Cardiac septum (tissue), 1 donor: Measurements from ENCODE around the gene ZNF480. TPM values are rescaled to one million over a fixed set of nuclear protein-coding genes. Genes with fewer than 3 reads are reported as not detected.
A peak's percentile ranks its signal among the peaks of the same experiment; 100 is the strongest.
"Not testable (repeated sequence)": the region's sequence is repeated elsewhere in the genome, so short reads cannot be mapped to it uniquely, and the experiment has no call there.

ENCODE experiments used
- DNase-seq: peaks from one replicate; pipeline ENCODE4 v3.0.0-alpha.2; 2020; ENCODE audit warnings: low spot score
- intact Hi-C: fragments of 100-400 bp; cut with DNase I; formaldehyde crosslinking; loops from one replicate; pipeline ENCODE4 v1.14.0; 2022
- long read RNA-seq: library from polyadenylated mRNA; unstranded; transcript quantifications from one replicate; pipeline ENCODE4 v2.0.0, GENCODE V29; 2021
- total RNA-seq: library from RNA; stranded (reverse); fragmentation: NEBNext Ultra II Directional; extraction: Animal tissue kit (Norgen Biotek cat#: 25700); gene quantifications from one replicate; pipeline ENCODE4 v1.2.1, GENCODE V29; 2021
- donor health status: DM: no; HTN: no; CAD: no.

Gene ZNF480
- 13.0 TPM for total RNA-seq
- long read RNA-seq, full-length matches to known transcripts: 1 of 5 reads
- long read RNA-seq, partial matches to known transcripts: 0 of 5 reads
- long read RNA-seq, other reads (novel, unspliced or antisense): 4 of 5 reads

DNA sequence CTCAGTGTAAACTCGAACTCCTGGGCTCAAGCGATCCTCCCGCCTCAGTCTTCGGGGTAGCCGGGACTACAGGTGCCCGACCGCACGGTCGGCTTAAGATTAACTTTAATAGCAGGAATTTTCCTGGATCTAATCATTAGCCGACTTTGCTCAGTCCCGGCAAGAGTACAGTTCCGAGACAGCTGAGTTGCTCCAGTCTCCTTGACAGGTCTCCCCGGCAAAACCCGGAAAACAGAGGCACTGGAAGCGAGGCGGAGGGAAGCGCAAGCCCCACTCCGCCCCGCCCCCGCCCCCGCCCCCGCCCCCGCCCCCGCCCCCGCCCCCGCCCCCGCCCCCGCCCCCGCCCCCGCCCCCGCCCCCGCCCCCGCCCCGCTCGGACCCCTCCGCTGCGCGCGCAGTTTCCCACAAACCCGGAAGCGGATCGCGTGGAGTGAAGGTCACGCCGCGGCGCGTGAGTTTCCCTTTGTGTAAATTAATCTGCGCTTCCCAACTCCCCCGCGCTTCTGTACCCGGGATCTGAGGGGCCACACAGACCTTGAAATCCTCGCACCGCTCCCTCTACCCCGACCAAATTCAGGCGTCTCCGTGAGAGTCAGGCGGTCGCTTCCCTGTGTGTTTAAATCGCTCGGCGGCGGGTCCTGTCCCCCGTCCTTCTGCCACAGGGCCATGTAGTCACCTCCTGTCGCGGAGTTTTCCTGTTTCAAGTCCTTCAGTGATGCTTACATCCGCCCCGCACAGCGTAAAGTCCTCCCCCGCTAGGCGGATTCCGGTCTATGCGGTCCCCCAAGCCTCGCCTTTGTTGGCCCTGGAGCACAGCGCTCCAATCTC lies at the start of gene ZNF480:
Gene ZNF480, plus strand, starts transcription at position 397 of the 828 bp plus-strand sequence. CDS start 3,244 bp downstream, outside the sequence.
- intact Hi-C loops: no loop called here
- DNase-seq: peak; percentile 93

DNA sequence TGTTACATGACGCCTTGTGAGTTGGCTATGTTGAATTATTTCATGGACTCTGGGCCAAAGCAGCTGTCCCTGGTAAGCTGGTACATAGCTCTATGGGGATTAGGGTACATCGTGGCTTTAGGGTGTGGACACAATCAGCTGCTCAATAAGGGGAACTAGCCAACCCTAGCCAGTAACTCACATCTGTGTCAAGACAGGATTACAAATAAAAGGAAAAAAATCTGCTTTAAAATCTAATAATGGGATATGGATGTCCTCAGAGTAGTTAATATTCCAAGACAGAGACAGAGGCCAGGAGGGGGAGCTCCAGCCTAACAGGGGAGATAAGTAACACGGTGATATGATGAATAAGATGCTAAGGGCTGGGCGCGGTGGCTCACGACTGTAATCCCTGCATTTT lies 48.7 kb upstream of the ZNF480 start:
- intact Hi-C loops: no loop called here
- DNase-seq: no peak

DNA sequence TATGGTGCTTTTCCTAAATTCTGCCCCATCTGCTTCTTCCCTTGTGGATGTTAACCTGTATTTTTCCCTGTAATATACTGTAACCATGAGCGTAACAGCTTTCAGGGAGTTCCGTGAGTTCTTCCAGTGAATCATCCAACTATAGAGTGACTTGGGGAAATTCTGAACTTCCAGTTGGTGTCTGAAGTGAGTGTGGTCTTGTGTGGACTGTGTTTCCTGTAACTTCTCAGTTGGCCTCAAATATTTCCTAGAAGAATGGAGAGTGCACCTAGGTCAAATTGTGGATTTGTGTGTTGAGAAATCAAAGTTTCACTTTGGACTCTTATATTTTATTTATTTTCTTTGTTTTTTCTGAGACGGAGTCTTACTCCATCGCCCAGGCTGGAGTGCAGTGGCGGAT lies 38.5 kb upstream of the ZNF480 start:
- no peak for DNase-seq
- intact Hi-C loops: no loop called here

DNA sequence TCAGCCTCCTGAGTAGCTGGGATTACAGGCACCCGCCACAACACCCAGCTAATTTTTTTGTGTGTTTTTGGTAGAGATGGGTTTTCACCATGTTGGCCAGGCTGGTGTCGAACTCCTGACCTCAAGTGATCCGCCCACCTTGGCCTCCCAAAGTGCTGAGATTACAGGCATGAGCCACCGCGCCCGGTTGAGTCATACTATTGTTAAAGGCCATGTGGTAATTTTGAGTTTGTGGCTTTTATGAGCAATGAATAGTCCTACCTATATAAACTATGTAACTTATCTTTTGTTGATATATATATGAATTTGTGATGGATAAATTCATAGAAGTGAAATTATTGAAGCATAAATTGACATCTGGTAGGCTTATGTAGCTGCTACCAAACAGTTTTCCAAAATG lies 31.4 kb upstream of the ZNF480 start:
- intact Hi-C loops: loop anchor here (10.0 kb wide), 1 partner anchor 479 kb away; no protein-coding TSS in a partner anchor
- DNase-seq: not testable (repeated sequence)

DNA sequence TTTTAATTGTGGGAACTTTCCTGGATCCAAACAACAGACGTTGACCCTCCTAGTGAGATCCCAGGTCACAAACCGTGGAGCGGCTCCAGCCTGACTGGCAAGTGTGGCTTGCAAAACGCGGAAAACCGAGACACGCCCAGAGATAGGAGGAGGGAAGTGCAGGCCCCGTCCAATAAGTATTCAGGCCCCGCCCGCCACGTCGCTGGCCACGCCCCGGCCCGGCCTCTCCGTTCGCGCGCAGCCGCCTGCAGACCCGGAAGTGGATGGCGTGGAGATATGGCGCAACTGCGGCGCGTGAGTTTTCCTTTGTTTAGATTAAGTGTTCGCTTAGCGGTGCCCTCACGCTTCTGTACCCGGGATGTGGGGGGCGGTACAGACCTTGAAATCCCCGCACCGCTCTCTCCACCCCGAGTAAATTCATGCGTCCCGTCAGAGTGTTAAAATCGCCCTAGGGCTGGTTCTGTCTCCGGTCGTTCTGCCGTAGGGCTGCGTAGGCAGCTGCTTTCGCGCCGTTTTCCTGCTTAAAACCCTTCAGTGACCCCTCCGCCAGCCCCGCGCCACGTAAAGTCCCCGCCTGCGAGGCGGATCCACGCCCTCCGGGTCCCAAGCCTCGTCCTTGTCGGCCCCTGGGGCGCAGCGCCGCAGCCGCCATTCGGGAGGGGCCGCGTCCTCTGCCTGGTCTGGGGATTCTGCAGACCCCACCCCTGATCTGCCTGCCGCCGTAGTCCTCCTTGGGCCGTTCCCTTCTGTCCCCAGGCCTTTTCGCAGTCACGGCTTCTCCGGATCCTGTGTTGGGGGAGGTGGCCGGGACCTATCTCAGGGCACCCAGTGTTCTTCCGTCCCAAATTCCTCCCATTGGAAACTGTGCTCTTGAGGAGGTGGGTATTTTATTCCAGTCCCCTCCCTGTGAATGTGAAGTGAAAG lies 27.4 kb upstream of the ZNF480 start, which contains the start of gene ZNF766:
Gene ZNF766, plus strand, starts transcription at position 250 of the 924 bp plus-strand sequence. Its CDS starts 27 bp downstream, at position 277.
- DNase-seq: peak; percentile 98
- intact Hi-C loops: loop anchor here (10.0 kb wide), 1 partner anchor 475 kb away; no protein-coding TSS in a partner anchor

DNA sequence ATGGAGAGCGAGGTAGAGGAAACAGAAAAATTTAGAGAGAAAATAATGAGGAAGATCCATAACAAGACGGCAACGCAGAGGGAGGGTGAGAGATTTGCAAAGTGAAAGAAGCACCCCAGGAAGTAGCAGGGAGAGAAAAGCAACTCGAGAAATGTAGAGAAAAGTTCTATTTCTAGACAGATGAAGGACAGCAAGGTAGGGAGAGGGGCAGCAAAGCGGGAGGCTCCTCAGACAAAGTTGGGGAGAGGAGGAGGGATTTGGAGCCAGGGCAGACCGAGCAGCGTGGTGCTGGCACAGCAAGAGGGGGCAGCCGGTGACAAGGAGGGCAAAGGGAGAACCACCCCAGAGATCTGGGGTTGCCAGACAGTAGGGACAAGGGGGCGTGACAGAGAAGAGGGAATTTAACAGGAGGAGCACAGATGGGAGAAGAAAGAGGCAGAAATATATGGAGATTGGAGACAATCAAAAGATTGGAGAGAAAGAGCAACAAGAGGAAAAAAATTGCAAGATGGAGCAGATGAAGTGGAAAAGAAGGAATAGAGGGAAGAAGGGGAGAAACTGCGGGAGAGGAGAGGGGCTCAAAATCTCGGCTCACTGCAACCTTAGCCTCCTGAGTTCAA lies 26.6 kb upstream of the ZNF480 start:
- intact Hi-C loops: no loop called here
- DNase-seq: no peak

DNA sequence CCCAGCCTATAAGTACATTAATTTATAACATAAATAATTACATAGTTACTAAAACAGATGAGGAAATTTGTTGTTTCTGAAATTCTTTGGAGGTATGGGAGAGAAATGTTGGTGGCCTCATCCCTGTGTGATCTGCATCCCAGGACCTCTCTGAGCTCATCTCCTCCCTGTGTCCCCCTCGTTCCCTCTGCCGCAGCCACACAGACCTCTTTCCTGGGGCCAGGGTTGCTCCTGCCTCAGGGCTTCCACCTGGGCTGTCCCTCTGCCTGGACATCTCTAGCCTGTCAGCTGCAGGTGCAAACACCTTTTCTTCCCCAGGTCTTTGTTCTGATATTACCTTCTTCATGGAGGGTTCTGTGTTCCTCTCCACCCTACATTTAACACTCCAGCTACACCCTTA lies 23.7 kb upstream of the ZNF480 start:
- no peak for DNase-seq
- intact Hi-C loops: no loop called here

DNA sequence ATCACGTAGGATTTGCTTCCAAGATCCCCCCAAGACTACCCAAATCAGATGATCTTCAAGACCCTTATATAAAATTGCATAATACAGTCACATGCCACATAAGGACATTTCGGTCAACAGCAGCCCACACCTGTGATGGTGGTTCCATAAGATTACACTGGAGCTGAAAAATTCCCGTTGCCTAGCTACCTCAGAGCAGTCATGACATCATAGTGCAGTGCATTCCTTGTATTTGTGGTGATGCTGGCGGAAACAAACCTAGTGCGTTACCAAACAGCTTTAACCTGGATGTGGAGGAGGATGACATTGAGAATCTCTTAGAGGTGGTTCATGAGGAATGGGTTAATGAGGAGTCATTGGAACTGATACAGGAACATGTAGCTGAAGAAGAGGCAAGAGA lies 22.8 kb upstream of the ZNF480 start:
- intact Hi-C loops: no loop called here
- no peak for DNase-seq

DNA sequence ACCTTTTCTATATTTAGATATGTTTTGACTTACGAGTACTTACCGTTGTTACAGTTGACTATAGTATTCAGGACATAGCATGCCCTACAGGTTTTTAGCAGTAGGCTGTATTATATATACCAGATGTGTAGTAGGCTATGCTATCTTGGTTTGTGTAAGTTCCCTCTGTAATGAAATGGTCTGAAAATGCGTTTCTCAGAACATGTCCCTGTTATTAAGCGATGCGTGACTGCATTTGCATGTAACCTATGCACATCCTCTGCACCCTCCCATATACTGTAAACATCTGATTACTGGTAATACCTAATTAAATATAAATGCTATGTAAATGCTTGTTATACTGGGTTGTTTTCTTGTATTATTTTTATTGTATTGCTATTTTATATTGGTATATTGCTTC lies 21.0 kb upstream of the ZNF480 start:
- intact Hi-C loops: no loop called here
- no peak for DNase-seq

DNA sequence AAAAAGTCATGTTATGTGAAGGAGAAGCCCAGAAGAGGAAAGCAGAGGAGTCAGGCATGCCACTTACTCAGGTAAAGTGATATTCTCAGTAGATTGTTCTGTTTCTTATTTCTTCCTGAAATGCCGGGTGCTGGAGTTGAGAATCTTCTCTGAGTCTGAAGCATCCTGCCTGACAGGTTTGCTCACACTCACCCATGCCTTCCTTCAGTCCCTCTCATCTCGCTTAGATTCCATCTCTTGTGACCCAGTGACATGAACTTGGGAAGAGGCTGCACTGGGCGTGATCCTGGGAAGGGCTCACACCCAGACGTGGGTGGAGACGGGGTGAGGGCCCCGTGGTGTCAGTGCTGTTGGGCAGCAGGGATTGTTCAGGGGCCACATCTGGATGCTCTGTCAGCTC lies 19.5 kb upstream of the ZNF480 start:
- intact Hi-C loops: no loop called here
- DNase-seq: no peak

DNA sequence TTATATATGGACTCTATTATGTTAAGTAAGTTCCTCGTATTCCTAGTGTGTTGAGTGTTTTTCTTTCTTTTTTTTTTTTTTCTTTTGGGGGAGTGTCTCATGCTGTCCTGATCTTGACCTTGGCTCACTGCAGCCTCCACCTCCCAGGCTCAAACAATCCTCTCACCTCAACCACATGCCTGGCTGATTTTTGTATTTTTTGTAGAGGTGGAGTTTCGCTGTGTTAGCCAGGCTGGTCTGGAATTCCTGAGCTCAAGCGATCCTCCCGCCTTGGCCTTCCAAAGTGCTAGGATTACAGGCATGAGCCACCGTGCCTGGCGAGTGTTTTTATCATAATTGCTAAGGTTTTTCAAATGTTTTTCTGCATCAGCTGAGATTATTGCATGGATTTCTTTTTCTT lies 10.7 kb upstream of the ZNF480 start:
- intact Hi-C loops: no loop called here
- no peak for DNase-seq

DNA sequence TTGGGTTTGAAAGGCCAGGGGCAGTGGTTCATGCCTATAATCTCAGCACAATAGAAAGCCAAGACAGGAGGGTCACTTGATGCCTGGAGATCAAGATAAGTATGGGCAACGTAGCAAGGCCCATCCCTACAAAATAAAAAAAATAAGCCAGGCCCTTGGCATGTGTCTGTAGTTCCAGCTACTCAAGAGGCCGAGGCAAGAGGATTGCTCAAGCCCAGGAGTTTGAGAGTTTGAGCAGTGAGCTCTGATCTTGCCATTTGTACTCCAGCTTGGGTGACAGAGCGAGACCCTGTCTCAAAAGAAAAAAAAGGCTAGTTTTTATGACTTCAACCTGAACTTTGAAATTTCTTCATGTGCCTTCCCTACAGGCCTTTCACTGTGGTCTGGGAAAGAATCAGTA lies 5.2 kb upstream of the ZNF480 start:
- intact Hi-C loops: no loop called here
- no peak for DNase-seq

DNA sequence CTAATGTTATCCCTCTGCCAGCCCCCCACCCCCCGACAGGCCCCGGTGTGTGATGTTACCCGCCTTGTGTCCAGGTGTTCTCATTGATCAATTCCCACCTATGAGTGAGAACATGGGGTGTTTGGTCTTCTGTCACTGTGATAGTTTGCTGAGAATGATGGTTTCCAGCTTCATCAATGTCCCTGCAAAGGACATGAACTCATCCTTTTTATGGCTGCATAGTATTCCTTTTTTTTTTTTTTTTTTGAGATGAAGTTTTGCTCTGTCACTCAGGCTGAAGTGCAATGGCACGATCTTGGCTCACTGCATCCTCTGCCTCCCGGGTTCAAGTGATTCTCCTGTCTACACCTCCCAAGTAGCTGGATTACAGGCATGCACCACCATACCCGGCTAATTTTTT lies 4.0 kb upstream of the ZNF480 start:
- intact Hi-C loops, DNase-seq: not testable (repeated sequence)

DNA sequence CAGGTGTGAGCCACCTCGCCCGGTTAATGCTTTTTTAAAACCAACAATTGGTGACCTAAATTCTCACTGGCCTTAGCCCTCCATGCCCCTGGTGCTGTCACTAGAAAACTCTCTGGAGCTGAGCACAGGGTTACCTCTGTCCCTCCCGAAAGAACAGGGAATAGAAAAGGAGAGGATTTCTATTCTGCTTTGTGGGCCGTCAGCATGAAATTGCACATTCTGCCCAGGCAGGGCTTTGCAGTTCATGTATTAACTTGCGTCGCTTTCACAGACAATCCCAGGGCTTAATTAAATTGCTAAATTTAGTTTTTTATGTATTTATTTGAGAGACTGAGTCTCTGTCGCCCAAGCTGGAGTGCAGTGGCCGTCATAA lies 583 bp upstream of the ZNF480 start:
- intact Hi-C loops: no loop called here

DNA sequence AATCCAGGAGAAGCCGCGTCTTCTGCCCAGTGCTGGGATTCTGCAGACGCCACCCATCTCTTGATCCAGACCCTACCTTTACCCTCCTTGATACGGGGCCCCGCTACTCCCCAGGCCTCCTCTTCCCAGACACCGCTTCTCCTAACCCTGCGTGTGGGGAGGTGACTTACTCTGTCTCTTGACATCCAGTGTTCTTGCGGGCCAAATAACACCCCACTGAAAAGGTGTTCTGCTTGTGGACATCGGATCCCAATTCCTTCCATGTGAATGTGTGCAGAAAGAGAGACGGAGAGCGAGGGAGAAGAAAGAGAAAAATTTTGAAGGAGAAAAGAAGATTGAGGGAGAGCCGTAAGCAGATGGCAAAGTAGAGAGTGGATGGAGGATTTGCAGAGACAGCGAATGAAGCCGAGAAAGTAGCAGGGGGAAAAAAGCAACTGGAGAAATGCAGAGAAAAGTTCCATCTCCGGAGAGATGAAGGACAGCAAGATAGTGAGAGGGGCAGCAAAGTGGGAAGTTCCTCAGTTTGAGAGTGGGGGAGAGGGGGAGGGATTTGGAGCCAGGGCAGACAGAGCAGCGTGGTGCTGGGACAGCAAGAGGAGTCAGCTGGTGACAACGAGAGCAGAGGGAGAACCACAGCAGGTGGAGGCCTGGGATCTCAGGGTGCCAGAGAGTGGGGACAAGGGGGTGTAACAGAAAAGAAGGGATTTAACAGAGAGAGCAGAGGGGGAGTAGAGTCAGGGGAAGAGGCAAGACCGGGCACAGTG lies 814 bp downstream of the ZNF480 start:
- intact Hi-C loops: no loop called here
- no peak for DNase-seq

More for the DNA sequence above, 583 bp upstream of the ZNF480 start:
- DNase-seq: no peak

DNA sequence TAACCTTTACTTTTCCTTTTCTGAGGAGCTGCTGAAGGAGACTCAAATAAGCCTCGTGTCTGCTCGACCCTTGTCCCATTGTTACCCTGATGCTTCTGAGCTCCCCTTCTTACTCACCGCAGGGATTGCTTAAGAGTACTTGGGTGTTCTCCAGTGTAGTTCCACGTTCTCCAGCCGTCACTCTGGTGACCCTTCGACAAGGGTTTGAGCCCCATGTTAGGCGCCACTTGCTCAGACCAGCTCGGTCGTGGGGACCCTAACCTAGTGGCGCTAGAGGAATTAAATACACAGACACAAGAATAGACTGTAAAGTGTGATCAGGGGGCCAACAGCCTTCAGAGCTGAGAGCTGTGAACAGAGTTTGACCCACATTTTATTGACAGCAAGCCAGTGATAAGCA lies 10.3 kb downstream of the ZNF480 start:
- no peak for DNase-seq
- intact Hi-C loops: no loop called here

DNA sequence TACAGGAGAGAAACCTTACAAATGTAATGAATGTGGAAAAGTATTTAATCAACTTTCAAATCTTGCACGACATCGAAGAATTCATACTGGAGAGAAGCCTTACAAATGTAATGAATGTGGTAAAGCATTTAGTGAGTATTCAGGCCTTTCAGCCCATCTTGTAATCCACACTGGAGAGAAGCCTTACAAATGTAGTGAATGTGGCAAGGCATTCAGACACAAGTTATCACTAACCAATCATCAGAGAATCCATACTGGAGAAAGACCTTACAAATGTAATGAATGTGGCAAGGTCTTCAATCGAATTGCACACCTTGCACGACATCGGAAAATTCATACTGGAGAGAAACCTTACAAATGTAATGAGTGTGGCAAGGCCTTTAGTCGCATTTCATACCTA lies 25.5 kb downstream of the ZNF480 start:
- DNase-seq: no peak
- intact Hi-C loops: no loop called here

DNA sequence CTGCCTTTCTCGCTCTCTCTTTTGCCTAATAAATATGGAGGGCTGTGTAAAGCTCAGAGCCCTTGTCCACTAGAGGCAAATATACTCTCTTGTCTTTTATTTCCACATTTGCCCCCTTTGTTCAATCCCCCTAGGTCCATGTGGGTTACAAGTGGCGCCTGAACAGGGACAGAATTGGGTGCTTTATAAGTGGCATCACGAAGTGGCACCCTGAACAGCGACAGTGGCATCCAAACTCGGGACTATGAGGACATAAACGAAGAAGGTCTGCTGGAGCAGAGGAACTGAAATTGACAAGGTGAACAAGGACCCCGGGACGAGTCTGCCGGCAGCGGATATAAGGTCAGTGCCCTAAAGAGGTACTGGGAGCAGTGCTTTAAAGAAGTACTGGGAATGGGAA lies 34.8 kb downstream of the ZNF480 start:
- DNase-seq: no peak
- intact Hi-C loops: no loop called here

DNA sequence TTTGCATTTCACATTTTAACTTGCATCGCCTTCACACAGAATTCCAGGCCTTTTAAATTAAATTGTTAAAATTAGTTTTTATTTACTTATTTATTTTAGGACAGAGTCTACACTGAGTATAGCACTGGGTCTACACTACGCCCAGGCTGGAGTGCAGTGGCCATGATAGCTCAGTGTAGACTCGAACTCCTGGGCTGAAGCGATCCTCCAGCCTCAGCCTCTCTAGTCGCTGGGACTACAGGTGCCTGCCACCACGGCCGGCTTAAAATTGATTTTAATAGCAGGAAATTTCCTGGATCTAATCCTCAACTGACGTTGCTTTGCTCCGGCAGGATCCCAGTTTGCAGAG lies 38.8 kb downstream of the ZNF480 start:
- intact Hi-C loops: loop anchor here (2.0 kb wide), 1 partner anchor 33 kb away; the partner anchor contains the start of gene ZNF880
- DNase-seq: no peak
